Epidermal melanocyte (primary cell): ENCODE data around the gene CDK18.

Source experiments
- DNase-seq: peaks from one replicate; pipeline ENCODE4 v3.0.0; 2011; ENCODE audit warnings: low spot score; ENCODE audit not compliant: insufficient read length

The CDK18 gene

DNA sequence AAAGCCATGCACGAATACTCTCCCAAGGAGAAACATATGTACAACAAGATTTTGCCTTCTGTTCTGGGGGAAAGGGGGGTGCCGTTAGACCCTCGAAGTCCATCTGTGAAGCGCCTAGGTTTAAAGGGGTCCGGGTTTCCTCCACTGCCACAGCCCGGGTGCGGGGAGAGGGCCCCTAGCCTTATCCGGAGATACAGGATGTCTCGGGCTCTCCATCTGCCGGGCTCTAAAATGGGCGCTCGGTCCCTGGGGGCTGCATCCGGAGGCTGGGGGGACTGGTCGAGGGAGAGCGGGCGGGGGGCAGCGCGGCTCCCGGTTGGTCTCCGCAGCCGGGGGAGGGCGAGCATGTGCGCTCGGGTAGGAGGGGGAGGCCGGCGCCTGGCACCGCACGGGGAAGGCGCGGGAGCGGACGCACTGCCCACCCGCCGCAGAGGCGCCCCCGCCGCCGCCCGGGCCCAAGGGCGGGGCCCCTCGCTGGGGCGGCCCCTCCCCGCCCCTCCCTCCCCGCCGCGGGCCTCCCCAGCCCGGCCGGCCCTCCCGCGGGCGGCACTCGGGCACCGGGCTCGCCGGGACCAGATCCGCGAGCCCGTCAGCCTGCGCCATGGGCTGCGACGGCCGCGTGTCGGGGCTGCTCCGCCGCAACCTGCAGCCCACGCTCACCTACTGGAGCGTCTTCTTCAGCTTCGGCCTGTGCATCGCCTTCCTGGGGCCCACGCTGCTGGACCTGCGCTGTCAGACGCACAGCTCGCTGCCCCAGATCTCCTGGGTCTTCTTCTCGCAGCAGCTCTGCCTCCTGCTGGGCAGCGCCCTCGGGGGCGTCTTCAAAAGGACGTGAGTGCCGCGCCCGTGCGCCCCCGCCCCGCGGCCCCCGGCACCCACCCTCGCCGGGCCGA is 64.2 kb downstream of the CDK18 start:
- DNase-seq = no peak

DNA sequence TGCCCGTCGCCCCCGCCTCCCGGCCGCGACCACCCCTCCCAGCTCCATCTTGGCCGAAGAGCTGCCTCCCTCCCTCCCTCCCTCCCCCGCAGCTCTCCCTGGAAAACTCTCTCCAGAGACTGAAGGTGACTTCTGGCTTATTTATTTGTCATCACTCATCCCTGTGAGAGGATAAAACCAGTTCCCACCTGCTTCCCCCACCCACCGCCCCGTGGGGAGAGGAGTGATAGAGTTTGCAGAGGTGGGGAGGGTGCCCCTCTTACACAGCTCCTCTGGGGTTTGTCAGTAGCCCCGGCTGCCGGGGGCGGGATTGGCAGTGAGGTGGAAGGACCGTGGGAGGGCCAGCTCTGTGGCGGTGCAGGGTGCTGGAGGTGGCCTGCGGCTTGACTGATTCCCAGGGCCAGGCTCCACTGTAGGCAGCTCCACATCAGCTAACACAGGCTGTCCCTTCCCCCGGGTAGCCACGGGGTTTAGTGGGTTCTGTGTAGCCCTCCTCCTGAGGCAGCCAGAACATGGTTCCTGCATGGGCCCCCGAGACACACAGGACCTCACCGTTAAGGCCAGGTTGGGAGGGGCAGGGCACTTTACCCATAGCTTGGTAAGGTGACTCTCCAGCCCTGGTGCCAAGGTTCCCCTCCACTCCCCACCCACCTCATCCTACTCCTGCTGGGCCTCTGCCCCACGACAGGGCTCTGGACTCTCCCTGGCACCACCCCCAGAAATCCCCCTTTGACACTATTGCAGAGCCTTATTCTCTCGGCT is 65.1 kb downstream of the CDK18 start:
- DNase-seq = no peak

DNA sequence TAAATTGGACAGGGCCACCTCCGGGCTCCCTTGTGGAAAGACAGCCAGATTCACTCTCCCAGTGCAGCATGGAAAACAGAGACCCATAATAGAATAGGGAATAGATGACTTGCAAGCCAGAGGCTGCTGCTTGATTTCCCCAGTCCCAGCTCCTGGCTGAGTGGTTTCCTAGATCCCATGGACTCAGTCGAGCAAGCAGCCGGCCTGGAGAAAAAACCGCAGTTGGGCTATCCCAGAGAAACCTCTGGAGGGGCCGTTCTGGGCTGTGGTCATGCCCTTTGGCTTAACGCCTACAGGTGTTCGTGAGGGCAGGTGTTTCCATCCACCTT is 65.7 kb downstream of the CDK18 start:
- DNase-seq = no peak

DNA sequence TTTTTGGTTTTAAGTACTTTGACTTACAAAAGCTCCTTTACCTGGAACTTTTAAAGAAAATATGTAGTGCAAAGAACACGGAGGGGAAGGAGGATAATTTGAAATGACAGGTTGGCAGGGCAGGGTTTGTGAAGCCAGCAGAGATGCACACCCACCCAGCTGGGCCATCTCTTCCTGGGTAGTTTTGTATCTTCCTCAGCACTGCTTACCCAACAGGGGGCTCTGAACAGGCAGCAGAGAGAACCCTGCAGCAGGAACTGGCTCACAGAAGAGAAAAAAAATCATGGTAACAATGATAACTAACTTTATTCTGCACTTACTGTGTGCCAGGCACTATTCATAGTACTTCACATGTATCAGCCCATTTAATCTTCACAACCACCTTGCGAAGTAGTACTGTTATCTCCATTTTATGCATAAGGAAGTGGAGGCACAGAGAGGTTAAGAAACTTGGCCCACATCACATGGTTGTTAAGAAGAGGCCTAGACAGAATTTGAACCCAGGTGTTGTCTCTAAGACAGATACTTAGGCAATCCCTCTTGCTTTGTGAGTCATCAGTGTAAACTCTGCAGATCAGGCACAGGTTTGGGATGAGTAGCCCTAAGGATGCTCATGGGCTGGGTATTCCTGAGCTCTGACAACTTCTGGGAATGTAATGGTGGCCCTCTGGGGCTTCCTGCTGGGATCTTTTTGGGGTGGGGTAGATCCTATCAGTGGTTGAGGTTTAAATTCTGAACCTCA is 66.5 kb downstream of the CDK18 start:
- no peak for DNase-seq

DNA sequence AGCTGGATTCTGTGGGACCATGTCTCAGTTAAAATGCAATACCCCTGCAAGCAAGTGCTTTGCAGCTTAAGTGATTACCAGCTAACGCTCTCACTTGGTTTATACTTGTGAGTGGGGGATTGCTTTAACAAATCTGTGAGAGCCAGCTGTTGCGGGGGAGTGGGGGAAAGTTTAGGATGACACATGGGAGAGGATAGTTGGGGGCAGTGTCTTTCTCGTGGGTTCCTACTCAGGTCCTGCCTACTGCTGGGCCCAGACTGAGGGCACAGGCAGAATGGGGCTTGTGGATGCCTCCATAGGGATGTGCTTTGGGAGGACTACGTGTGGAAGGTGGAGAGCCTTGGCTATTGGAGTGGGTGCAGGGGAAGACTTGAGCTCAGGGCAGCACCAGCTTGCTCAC is 67.3 kb downstream of the CDK18 start:
- DNase-seq = no peak

DNA sequence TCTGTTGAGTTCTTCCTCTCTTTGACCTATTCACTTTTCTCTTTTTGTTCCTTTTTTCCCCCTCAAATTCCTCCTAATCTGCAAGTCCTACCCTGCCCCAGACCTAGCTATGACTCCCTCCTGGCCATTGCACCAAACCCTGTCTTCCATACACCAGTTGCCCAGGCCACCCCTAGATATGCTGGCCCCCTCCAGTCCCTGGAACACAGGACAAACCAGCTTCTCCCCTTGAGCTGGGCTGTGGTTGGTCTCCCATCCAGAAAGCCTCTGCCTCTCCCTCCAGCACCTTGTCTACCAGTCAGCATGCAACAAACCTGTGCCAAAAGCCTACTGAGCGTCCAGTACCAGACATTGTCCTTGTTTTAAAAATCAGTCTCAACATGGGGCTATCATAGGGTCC is 68.0 kb downstream of the CDK18 start:
- no peak for DNase-seq

DNA sequence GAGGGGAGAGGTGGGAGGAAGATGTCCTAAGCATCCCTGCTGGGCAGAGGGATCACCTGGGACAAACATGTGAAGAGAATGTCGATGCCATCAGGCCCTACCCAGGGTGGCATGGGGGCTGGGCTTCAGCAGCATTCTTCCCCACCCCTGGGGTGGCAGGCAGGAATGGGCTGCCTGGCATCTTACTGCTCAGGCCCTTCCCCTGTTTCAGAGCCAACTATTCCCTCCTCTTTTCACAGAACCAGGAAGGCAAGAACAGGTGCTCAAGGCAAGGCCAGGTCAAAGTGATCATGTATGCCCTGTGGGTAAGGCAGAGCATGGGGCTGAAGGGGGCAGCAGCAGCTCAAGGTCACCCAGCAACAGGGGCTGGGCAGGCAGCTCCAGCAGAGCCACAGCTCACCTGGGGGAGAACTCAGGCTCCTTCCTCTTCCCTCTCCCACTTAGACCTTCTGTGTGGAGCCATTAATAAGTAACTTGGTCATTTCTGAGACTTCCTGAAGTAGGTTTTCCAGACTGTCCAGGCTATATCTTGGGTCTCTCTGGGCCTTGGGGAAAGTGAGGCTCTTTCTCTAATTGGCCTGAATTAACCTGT is 70.9 kb downstream of the CDK18 start:
- no peak for DNase-seq

DNA sequence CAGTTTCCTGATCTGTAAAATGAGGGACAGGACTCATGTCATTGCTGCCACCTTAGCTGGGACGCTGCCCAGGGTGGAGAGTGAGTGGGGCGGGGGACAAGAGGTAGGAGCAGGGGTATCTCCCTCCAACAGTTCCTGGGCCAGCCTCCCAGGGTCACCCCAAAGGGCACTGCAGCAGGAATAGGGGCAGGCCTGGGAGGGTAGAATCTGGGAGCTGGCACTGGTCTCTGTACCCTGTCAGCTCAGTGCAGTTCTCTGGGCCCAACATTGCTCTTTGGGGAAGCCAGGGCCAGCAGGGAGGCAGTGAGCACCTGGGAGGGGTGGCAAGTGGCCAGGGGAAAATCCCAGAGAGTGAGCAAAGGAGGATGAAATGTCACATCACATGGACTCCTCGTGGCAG is 71.5 kb downstream of the CDK18 start:
- no peak for DNase-seq

DNA sequence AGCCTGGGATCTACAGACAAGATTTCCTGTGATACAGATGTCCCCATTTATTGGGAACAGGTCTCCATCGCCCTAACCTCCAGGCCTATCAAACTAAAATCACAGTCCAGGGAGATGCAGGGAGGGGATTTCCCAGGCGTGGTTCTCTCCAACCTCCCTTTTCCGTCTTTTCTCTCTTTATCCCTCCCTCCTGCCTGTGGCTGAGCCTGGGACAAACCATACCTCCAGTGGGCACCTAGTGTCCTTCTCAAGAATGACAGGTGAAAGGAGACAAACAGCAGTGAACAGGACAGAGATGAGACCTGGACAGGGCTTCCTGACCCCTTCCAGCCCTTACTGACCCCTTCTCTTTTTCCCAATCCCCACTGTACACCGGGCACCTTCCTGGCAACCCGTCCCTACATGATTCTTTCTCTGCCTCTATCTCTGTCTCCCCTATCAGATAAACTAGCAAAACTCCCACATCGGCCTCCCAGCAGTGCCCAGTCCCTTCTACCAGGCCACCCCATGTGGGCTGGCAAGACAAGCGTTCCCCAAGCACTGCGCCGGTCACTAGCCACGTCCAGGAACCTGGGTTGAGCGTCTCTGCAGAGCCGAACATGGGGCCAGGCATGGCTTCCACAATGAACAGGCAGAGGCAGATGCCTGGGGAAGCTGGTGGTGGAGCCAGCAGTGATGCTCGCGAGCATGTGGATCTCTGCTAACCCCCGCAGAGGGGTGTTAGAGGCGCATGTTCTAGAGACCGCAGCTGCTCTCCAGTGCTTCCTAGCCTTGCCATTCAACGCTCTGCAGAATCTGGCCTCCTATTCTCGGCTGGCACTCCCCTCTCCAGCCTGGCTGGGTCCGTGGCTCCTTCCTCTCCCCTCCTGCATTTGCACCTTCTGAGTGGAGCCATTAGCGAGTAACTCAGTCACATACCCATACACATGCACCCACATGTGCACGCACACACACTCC is 72.6 kb downstream of the CDK18 start:
- DNase-seq = no peak

DNA sequence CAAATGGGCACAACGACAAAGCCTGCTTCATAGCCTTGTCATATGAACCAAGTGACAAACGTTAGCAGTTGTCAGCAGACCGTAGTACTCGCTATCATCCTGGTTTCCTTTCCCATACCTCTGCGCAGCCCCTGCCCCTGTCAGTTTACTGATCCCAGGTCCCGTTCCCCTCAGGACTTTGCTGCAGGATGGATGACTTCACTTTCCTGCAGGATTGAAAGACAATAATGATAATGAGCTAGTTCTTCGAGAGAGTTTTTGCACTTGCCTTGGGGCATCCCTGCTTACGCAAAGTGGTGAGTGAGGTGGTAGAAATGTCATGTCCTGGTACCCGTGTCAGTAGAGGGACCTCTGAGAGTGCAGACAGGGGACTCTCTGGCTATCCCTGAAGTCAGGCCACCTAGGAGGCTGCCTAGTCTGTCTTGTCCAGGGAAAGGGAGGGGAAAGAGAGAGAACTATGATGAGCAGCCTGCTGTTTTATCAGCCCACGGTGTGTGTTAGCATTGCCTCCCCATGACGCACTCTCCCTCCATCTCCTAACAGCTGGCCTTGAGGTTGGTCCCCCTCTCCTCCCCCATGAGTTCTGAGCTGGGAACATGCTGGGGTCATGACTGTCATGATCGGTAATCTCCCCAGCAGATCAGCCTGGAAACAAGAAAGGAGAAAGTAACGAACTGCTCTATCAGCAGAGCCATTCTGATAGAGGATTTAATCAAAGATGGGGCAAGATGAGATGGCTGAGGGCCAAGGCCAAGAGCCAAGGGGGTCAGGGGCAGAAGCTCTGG is 73.6 kb downstream of the CDK18 start:
- no peak for DNase-seq

DNA sequence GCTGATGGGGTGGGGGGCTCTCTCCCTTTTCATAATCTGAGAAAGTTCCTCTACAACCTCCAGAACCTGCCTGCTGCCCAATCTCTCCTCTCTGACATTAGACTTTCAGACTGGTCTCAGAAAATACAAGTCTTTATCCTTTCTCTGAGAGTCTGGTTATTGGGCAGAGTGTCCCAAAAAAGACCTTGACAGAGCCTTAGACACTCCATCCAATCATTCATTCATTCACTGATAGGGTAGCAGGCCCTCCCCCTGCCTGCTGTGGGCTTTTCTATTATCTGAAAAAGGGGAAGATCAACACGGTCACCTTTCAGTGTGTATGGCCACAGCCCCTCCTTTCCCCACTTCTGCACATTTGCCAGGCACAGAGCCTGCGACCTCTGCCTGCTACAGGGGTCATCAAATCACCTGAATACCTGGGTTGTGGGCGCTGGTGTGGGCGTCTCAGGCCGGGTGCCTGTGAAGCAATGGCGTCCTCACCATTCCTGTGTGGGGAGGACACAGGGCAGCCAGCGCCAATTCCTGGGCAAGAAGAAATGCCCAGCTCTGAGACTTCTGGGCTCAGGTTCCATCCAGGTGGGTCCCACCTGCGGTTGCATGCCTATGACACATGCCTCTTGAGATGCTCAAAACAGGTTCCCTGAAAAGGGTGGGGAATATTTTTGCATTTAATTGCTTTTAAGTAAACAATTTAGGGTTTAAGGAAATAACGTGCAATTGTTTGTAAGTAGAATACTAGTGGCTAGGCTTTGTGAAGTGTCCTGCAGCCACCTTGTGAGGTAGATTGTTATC is 74.5 kb downstream of the CDK18 start:
- no peak for DNase-seq

DNA sequence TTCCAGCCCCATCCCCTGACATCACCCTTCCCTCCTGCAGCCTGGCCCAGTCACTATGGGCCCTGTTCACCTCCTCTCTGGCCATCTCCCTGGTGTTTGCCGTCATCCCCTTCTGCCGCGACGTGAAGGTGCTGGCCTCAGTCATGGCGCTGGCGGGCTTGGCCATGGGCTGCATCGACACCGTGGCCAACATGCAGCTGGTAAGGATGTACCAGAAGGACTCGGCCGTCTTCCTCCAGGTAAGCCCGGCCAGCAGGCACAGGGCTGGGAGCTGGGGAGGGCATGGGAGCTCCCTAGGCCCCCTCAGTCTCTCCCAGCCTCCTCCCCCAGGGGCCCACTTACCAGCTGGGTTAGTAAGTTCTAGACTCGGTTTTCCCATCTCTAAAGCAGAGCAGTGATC is 75.2 kb downstream of the CDK18 start:
- no peak for DNase-seq

DNA sequence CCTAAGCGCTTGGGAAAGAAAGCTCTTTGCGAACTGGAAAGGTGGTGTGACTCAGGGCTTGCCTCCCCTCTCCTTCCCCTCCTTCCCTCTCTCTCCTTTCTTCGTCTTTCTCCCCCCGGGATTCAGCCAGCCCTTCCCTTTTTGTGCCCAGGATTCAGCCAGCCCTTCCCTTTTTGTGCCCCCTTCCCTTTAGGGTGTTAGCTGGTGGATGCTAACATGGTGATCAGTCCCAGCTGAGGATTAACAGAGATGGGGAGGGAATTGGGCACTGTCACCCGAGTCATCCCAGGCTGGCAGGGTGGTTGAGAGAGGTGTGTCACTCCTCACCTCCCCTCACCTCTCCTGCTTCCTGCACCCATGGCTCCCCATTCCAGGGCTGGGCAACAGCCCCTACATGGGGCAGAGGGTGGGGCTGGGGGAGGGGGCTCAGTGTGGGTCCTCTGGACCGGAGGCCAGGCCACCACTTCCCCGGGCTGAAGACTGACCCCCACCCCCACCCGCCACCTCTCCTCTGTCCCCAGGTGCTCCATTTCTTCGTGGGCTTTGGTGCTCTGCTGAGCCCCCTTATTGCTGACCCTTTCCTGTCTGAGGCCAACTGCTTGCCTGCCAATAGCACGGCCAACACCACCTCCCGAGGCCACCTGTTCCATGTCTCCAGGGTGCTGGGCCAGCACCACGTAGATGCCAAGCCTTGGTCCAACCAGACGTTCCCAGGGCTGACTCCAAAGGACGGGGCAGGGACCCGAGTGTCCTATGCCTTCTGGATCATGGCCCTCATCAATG is 75.9 kb downstream of the CDK18 start:
- DNase-seq = no peak

DNA sequence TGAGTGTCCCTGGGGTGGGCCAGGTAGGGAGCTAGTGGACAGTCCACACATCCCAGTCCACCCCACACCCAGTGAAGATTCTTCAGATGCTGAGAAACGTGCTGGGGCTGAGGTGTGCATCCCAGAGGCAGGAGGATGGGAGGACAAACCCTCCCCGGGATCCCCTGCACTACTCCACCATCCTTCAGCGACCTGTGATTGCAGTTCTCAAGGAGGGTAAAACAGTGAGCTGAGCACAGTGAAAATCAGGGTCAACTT is 76.4 kb downstream of the CDK18 start:
- DNase-seq = no peak

DNA sequence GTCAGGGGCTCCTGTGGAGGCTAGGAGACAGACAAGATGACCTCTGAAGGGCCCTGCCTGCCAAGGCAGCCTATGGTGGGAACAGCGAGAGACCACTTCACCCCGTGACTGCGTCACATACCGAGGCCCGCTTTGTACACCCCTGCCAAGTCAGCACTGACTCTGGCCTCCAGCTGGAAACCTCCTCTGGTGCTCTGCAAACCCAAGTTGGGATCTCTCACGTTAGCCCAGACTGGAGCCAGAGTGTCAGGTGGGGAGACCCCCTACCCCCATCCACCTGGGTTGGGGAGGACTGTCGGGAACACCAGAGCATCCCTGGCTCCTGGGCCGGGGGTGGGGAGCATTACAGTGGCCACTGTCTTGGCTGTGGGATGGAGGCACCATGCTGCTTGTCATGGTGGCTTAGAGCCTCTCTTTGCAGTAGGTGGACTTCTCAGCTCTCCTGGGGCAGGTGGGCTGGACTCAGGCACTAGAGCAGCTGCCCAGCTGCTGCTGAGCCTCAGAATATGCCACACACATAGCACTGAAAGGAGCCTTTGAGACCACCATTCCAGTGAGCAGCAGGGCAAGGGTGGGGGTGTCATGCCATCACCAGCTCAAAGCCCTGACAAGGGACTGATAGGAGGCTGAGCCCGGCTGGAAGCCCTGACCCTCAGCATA is 77.0 kb downstream of the CDK18 start:
- no peak for DNase-seq

DNA sequence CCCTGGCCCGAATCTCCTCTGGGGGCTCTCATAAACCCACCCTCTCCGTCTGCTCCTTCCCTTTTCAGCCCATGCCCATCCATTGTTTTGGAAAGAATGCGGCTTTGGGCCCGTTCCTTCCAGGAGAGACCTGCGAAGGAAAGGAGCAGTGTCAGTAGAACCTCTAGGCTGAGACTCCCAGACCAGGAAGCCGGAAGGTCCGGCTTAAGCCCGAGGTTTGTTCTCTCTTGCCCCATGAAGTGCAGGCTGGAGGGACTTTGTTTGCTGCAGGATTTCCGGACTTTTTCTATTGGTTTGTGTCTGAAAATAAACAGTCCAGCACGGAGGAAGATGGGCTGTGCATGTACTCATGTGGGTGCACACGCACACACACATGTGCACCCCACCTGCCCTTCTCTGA is 77.6 kb downstream of the CDK18 start:
- no peak for DNase-seq
